ENCODE measurements around the gene SLC25A14. TPM values are rescaled to one million over a fixed set of nuclear protein-coding genes. Genes with fewer than 3 reads are reported as not detected.

The SLC25A14 gene
- total RNA-seq, 1 donor from 2014 or later, result 14.9 TPM

DNA sequence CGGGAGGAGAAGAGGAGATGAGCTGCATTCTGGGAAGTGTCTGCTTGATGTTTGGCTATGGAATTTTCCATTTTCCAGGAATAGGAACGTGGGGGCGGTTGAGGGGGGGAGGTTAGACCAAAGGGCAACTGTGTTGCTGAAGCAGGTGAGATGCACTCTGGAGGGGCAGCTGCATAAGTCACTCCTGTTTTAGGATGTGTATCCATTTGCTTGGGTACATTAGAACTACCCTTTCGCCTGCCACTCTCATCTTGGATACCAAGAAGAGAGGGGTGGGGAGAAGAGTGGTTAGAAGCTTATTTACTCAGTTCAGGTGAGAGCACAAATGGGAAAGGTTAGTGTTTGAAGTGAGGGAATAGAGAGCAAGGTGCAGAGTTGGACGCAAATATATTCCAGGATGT lies 46.7 kb downstream of the SLC25A14 start:
- Histone ChIP-seq H3K27me3 (peaks cover 6% of the 10 kb centered on the region), H3K9me3 (no peaks in the 10 kb centered on the region), H3K36me3 (no peaks in the 10 kb centered on the region), H3K4me1 (no peaks in the 10 kb centered on the region), H3K4me3 (no peak overlapping the region), H3K27ac (no peak overlapping the region)
- DNase-seq (ENCODE audit: low spot score in 2 of 2), result no peak
- intact Hi-C loops (cut with DNase I), result no loop called here
- TF ChIP-seq, protein P1, sequence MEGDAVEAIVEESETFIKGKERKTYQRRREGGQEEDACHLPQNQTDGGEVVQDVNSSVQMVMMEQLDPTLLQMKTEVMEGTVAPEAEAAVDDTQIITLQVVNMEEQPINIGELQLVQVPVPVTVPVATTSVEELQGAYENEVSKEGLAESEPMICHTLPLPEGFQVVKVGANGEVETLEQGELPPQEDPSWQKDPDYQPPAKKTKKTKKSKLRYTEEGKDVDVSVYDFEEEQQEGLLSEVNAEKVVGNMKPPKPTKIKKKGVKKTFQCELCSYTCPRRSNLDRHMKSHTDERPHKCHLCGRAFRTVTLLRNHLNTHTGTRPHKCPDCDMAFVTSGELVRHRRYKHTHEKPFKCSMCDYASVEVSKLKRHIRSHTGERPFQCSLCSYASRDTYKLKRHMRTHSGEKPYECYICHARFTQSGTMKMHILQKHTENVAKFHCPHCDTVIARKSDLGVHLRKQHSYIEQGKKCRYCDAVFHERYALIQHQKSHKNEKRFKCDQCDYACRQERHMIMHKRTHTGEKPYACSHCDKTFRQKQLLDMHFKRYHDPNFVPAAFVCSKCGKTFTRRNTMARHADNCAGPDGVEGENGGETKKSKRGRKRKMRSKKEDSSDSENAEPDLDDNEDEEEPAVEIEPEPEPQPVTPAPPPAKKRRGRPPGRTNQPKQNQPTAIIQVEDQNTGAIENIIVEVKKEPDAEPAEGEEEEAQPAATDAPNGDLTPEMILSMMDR (IDR thresholded peaks at IDR 0.05), result no peak

DNA sequence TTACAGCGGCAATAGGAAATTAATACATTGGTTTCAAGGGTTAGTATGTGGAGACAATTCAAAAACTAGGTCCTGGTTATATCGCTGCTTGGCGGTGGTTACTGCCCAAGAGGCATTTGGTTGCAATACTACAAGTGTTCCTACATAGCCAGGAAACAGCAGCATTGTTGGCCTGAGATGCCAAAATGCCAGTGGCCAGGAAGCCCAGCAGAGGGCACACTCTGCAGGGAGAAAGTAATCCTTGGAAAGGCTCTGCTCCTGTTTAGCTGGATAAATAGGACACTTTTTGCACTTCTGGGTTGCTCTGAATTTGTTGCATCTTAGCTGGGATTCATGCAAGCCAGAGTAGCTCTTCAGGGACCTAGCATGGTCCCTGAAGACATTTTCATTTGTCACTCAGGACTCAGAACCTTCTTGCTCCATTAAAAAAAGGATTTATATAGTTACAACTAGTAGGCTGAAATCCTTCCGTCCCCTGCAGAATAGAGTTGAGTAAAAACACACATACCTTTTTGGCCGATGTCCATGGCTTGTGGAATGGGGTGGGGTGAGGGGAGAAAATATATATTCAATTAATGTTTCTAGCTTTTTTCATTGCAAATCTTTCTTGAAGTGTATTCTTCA lies 53.8 kb downstream of the SLC25A14 start:
- H3K36me3 ChIP-seq, result no peaks in the 10 kb centered on the region
- no peaks in the 10 kb centered on the region for H3K4me1 ChIP-seq
- no peak for DNase-seq (ENCODE audit: low spot score in 2 of 2)
- intact Hi-C loops (cut with DNase I), result loop anchor here (1.0 kb wide), 1 partner anchor 524 kb away; no protein-coding TSS in a partner anchor
- H3K9me3 ChIP-seq, result no peaks in the 10 kb centered on the region
- H3K4me3 ChIP-seq, result no peak overlapping the region
- no peaks in the 10 kb centered on the region for H3K27me3 ChIP-seq
- H3K27ac ChIP-seq, result no peak overlapping the region
- TF ChIP-seq, protein P1 (IDR thresholded peaks at IDR 0.05), result peak; percentile 26 to 65 (median 63)

DNA sequence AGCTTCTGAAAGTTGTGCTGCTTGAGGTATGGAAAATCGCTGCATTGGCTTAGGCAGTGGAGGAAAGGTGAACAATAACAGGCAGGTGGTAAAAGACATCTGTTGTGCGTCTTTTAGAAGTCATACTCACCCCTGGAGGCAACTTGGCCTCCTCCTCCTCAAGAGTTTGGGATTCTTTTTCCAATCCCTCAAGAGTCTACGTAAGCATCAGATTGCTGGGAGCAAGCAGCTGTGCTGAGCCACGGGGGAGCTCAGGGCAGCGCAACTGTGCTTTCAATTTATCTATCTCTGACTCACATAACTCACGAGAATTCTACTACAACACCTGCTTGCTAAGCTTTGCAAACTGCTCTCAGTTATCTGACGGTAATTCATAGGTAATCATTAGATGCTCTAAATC lies 55.6 kb downstream of the SLC25A14 start:
- Histone ChIP-seq H3K4me3 (no peak overlapping the region), H3K27me3 (no peaks in the 10 kb centered on the region), H3K4me1 (no peaks in the 10 kb centered on the region), H3K9me3 (no peaks in the 10 kb centered on the region), H3K36me3 (no peaks in the 10 kb centered on the region), H3K27ac (no peak overlapping the region)
- DNase-seq (ENCODE audit: low spot score in 2 of 2), result no peak
- TF ChIP-seq, protein P1 (IDR thresholded peaks at IDR 0.05), result no peak
- intact Hi-C loops (cut with DNase I), result no loop called here

DNA sequence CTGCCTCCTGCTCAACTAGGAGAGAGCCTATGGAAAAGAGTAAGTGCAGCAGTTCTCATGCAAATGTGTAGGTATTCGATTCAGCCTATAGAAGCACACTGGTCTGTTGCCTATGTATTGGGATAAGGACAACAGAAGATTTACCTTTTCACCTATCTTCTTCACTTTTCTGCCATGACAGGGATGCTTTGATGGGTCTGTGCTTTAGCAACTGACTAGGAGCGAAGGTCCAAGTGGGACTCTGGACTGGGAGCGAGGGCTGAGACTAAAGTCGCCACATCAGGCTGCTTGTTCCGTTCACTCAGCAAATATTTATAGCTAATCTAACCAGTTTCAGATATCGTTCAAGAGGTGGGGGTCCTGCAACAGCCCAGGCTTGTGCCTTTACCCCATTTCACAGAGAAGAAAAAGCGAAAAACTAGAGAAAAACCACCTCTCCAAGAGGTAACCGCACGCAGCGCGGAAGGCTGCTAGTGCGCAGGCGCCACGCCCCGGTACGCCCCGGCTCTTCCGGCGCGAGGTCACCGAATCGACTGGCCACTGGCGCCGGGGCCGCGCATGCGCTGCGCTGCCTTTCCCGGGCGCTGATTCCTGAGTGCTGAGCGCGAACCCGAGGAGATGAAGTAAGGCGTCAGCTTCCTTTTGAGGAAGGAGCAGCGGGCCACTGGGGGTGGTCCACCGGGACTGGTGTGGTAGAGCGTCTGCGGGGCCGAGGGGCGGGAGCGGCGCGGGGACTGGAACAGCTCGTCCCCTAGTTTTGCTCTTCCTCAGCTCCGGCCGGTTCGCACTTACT lies 61.9 kb downstream of the SLC25A14 start, which contains the start of gene RBMX2:
Gene RBMX2 (plus strand): TSS at position 573 of the 793 bp plus-strand sequence. CDS start 46 bp downstream, at position 619.
- DNase-seq (ENCODE audit: low spot score in 2 of 2), result peak; percentile 16 to 80
- TF ChIP-seq, protein P1 (IDR thresholded peaks at IDR 0.05), result no peak
- no peaks in the 10 kb centered on the region for H3K9me3 ChIP-seq
- intact Hi-C loops (cut with DNase I), result loop anchor here (5.0 kb wide), 1 partner anchor 501 kb away; the partner anchor contains the start of gene ENOX2
- no peaks in the 10 kb centered on the region for H3K27me3 ChIP-seq
- H3K27ac ChIP-seq, result peak within 1 kb of the TSS; percentile 82 to 87
- peaks cover 0 to 2% of the 10 kb centered on the region in 2 donors for H3K4me1 ChIP-seq
- H3K36me3 ChIP-seq, result peaks cover 0 to 6% of the 10 kb centered on the region in 2 donors
- H3K4me3 ChIP-seq, result peak within 1 kb of the TSS; percentile 55 to 74

DNA sequence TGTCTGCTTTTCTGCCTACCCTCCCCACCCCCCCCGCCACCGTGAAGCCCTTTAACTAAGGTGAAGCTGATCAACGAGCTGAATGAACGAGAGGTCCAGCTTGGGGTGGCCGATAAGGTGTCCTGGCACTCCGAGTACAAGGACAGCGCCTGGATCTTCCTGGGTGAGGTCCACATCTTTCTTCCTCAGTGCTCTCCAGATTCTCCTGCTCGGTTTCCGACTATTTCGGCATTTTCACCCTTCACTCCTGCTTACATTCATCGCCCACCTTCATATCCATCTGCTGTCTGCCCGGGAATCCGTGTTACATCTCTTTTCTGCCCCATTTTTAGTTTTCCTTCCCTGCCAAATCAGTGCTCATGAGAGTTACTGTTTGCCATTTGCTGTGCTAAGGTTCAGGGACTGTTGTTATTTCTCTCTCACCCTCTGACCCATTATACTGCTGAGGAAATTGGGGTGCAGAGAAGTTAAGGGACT lies 62.5 kb downstream of the SLC25A14 start:
- DNase-seq (ENCODE audit: low spot score in 2 of 2), result no peak
- intact Hi-C loops (cut with DNase I), result loop anchor here (5.0 kb wide), 1 partner anchor 500 kb away; the partner anchor contains the start of gene ENOX2

More for the DNA sequence above, 62.5 kb downstream of the SLC25A14 start:
- H3K36me3 ChIP-seq, result peaks cover 0 to 6% of the 10 kb centered on the region in 2 donors
- H3K27ac ChIP-seq, result peak overlapping the region; percentile 82 to 87
- H3K4me3 ChIP-seq, result peak overlapping the region; percentile 55 to 74
- H3K4me1 ChIP-seq, result peaks cover 0 to 2% of the 10 kb centered on the region in 2 donors
- no peaks in the 10 kb centered on the region for H3K9me3 ChIP-seq
- no peaks in the 10 kb centered on the region for H3K27me3 ChIP-seq
- TF ChIP-seq, protein P1 (IDR thresholded peaks at IDR 0.05), result no peak

Data from ascending aorta (tissue), 2 donors.